OCI-LY7 (cell line): ENCODE measurements around the gene CHEK2. TPM values are rescaled to one million over a fixed set of nuclear protein-coding genes. Genes with fewer than 3 reads are reported as not detected.

Experiments used
- BruUV-seq: library from RNA; stranded (reverse); fragments of 400-500 nt; replicated peaks from 2 replicates; lab custom pipeline; 2021; lab: Mats Ljungman, UMichigan
- CTCF ChIA-PET: fragments of 300-600 bp; sonication (Branson Sonifier 250); formaldehyde crosslinking; loops from one replicate; lab custom pipeline; 2022; ENCODE audit warnings: antibody characterized with exemption; ENCODE audit not compliant: unreplicated experiment; lab: Charles Lee
- POLR2A ChIA-PET: fragments of 300-600 bp; sonication (Branson Sonifier 250); formaldehyde crosslinking; loops from one replicate; lab custom pipeline; 2022; ENCODE audit warnings: antibody characterized with exemption; lab: Charles Lee
- DNase-seq: peaks from one replicate; pipeline ENCODE4 v3.0.0-alpha.2; 2015; ENCODE audit warnings: low spot score
- H2AFZ ChIP-seq: fragments of 200-600 bp; sonication (generic), shearing (Covaris generic); 2 replicates; pipeline ENCODE4 v1.6.1; 2014; ENCODE audit warnings: mild to moderate bottlenecking, antibody characterized with exemption, low read length, moderate library complexity
- H3K27ac ChIP-seq: fragments of 200-600 bp; sonication (generic); 2 replicates; pipeline ENCODE4 v1.5.1; 2014; ENCODE audit warnings: mixed run types, low read depth, mild to moderate bottlenecking, moderate library complexity, low read length, inconsistent platforms; ENCODE audit not compliant: poor library complexity, severe bottlenecking
- H3K36me3 ChIP-seq: fragments of 200-600 bp; sonication (generic); 2 replicates; pipeline ENCODE4 v1.6.1; 2014; ENCODE audit warnings: mild to moderate bottlenecking, antibody characterized with exemption, low read length, moderate library complexity, mixed read lengths; ENCODE audit not compliant: insufficient read depth
- H3K4me1 ChIP-seq: fragments of 200-600 bp; sonication (generic); 2 replicates; pipeline ENCODE4 v1.5.1; 2014; ENCODE audit warnings: mild to moderate bottlenecking, low read length; ENCODE audit not compliant: insufficient read depth, poor library complexity, severe bottlenecking
- H3K4me2 ChIP-seq: fragments of 200-600 bp; sonication (generic); 2 replicates; pipeline ENCODE4 v1.6.1; 2014; ENCODE audit warnings: mild to moderate bottlenecking, low read length
- H3K4me3 ChIP-seq: fragments of 200-600 bp; sonication (generic); 2 replicates; pipeline ENCODE4 v1.5.1; 2014; ENCODE audit warnings: mild to moderate bottlenecking, low read depth, low read length; ENCODE audit not compliant: poor library complexity, severe bottlenecking
- H3K79me2 ChIP-seq: fragments of 200-600 bp; sonication (generic); 2 replicates; pipeline ENCODE4 v1.6.1; 2016; ENCODE audit warnings: low read depth, mild to moderate bottlenecking, low read length, moderate library complexity, mixed read lengths; ENCODE audit not compliant: insufficient read depth
- H3K9me2 ChIP-seq: fragments of 200-600 bp; sonication (generic); 2 replicates; pipeline ENCODE4 v1.6.1; 2016; ENCODE audit warnings: mild to moderate bottlenecking, low read length, mixed read lengths; ENCODE audit not compliant: insufficient read depth
- H3K9me3 ChIP-seq: fragments of 200-600 bp; sonication (generic); 2 replicates; pipeline ENCODE4 v1.6.1; 2014; ENCODE audit warnings: mild to moderate bottlenecking, mixed run types, low read length, mixed read lengths
- H4K20me1 ChIP-seq: fragments of 200-600 bp; sonication (generic); 2 replicates; pipeline ENCODE4 v1.6.1; 2014; ENCODE audit warnings: mild to moderate bottlenecking, antibody characterized with exemption, low read length, moderate library complexity, mixed read lengths; ENCODE audit not compliant: insufficient read depth
- EZH2phosphoT487 ChIP-seq: fragments of 200-600 bp; sonication (generic); IDR thresholded peaks from 2 replicates; pipeline ENCODE4 v1.6.1; 2018; ENCODE audit warnings: low read depth, borderline replicate concordance, mild to moderate bottlenecking, mixed run types, antibody characterized with exemption, low read length, moderate library complexity, mixed read lengths
- intact Hi-C: fragments of 100-400 bp; cut with micrococcal nuclease; formaldehyde crosslinking; loops from one replicate; pipeline ENCODE4 v1.10.0; 2022; ENCODE audit not compliant: unreplicated experiment
- total RNA-seq, 2 experiments: library from RNA; depleted of rRNA in 1 of 2; stranded (reverse); fragments of >200 nt in 1 of 2; shearing (Covaris generic) in 1 of 2; gene quantifications; 2 replicates each; pipeline ENCODE4 v1.2.3, GENCODE V29; 2014 to 2022
- TF ChIP-seq, protein P1 (sequence below): fragments of 200-600 bp; sonication (generic); conservative IDR thresholded peaks from 2 replicates; pipeline ENCODE4 v1.5.1; 2014; ENCODE audit warnings: mild to moderate bottlenecking, antibody characterized with exemption, low read length, moderate library complexity, mixed read lengths

Gene CHEK2
- total RNA-seq, 2 experiments from 2014 or later: 49.3 to 77.4 TPM

- TF ChIP-seq, protein P1, sequence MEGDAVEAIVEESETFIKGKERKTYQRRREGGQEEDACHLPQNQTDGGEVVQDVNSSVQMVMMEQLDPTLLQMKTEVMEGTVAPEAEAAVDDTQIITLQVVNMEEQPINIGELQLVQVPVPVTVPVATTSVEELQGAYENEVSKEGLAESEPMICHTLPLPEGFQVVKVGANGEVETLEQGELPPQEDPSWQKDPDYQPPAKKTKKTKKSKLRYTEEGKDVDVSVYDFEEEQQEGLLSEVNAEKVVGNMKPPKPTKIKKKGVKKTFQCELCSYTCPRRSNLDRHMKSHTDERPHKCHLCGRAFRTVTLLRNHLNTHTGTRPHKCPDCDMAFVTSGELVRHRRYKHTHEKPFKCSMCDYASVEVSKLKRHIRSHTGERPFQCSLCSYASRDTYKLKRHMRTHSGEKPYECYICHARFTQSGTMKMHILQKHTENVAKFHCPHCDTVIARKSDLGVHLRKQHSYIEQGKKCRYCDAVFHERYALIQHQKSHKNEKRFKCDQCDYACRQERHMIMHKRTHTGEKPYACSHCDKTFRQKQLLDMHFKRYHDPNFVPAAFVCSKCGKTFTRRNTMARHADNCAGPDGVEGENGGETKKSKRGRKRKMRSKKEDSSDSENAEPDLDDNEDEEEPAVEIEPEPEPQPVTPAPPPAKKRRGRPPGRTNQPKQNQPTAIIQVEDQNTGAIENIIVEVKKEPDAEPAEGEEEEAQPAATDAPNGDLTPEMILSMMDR: no peak
- TF ChIP-seq EZH2phosphoT487: no peak
These were observed 24.9 kb downstream of the CHEK2 start for GRCh38 chr22:28716686-28717085.

DNA sequence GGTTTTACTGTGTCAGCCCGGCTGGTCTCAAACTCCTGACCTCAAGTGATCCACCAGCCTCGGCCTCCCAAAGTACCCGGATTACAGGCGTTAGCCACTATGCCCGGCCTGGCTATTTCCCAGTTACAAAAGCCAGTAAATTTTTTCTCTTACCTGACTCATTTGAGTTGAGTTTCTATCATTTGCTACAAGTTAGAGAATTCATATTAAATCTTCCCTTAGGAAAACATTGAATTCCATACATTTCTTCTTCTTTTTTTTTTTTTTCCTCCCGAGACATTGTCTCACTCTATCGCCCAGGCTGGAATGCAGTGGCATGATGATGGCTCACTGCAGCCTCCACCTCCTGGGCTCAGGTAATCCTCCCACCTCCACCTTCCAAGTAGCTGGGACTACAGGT lies 26.0 kb downstream of the CHEK2 start:
- POLR2A ChIA-PET: interaction anchor here (0.7 kb wide), 1 partner anchor 73 kb away, joined by 5 read pairs; no protein-coding TSS in a partner anchor
- H3K4me2 ChIP-seq: no peak overlapping the region
- no peaks in the 10 kb centered on the region for H3K9me2 ChIP-seq

More at GRCh38 chr22:28716686-28717085, 24.9 kb downstream of the CHEK2 start:
- no peak overlapping the region for H2AFZ ChIP-seq
- no peaks in the 10 kb centered on the region for H3K4me1 ChIP-seq
- no peaks in the 10 kb centered on the region for H3K9me2 ChIP-seq
- no peak for DNase-seq
- CTCF ChIA-PET: no interaction called here
- no peak overlapping the region for H3K27ac ChIP-seq
- H3K36me3 ChIP-seq: peaks cover 79% of the 10 kb centered on the region
- H3K4me2 ChIP-seq: no peak overlapping the region
- POLR2A ChIA-PET: no interaction called here
- H3K4me3 ChIP-seq: no peak overlapping the region
- H3K9me3 ChIP-seq: no peaks in the 10 kb centered on the region
- no peaks in the 10 kb centered on the region for H3K79me2 ChIP-seq
- intact Hi-C loops: no loop called here
- no TSS peak for BruUV-seq
- no peaks in the 10 kb centered on the region for H4K20me1 ChIP-seq

More for the DNA sequence above, 26.0 kb downstream of the CHEK2 start:
- intact Hi-C loops: no loop called here
- Histone ChIP-seq H3K4me1 (no peaks in the 10 kb centered on the region), H3K4me3 (no peak overlapping the region), H3K79me2 (no peaks in the 10 kb centered on the region), H3K27ac (no peak overlapping the region), H3K9me3 (no peaks in the 10 kb centered on the region), H4K20me1 (no peaks in the 10 kb centered on the region), H3K36me3 (peaks cover 79% of the 10 kb centered on the region), H2AFZ (no peak overlapping the region)
- no TSS peak for BruUV-seq
- TF ChIP-seq, protein P1: no peak
- TF ChIP-seq EZH2phosphoT487: no peak
- no peak for DNase-seq
- CTCF ChIA-PET: no interaction called here
